IPS-18a (cell line): ENCODE measurements around the gene PAGR1.
"Not testable (repeated sequence)": the region's sequence is repeated elsewhere in the genome, so short reads cannot be mapped to it uniquely, and the experiment has no call there.

Experiments used
- H3K27ac ChIP-seq: one replicate; pipeline ENCODE4 v1.5.1; 2013; ENCODE audit warnings: low read length
- H3K27me3 ChIP-seq: one replicate; pipeline ENCODE4 v1.6.1; 2013; ENCODE audit warnings: mild to moderate bottlenecking, low read length; ENCODE audit not compliant: control insufficient read depth, insufficient read depth
- H3K36me3 ChIP-seq: one replicate; pipeline ENCODE4 v1.6.1; 2013; ENCODE audit warnings: low read depth, low read length; ENCODE audit not compliant: control insufficient read depth
- H3K4me1 ChIP-seq: one replicate; pipeline ENCODE4 v1.6.1; 2013; ENCODE audit warnings: low read depth, low read length; ENCODE audit not compliant: control insufficient read depth
- H3K4me3 ChIP-seq: one replicate; pipeline ENCODE4 v1.5.1; 2013; ENCODE audit warnings: low read length
- H3K9ac ChIP-seq: one replicate; pipeline ENCODE4 v1.6.1; 2013; ENCODE audit warnings: mild to moderate bottlenecking, low read length, moderate library complexity
- H3K9me3 ChIP-seq: one replicate; pipeline ENCODE4 v1.6.1; 2013; ENCODE audit warnings: low read depth, low read length; ENCODE audit not compliant: control insufficient read depth

The PAGR1 gene

DNA sequence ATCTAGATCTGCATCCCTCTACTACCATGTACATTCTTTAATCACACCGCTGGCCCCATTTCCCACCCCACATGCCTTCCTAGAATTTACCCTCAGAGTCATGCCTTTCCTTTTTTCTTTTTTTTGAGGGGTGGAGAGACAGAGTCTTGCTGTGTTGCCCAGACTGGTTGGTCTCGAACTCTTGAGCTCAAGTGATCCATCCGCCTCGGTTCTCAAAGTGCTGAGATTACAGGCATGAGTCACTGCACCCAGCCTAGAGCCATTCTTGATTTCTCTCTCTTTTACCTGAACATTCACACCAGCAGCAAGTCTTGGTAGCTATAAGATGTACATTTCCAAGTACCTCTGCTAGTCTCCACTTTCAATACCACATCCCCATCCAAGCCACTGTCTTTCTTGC lies 2.1 kb downstream of the PAGR1 start:
- Histone ChIP-seq H3K9me3 (no peaks in the 10 kb centered on the region), H3K36me3 (peaks cover 26% of the 10 kb centered on the region), H3K27ac (no peak overlapping the region), H3K27me3 (no peaks in the 10 kb centered on the region), H3K4me3 (no peak overlapping the region), H3K4me1 (peaks cover 12% of the 10 kb centered on the region), H3K9ac (no peak overlapping the region)

- Histone ChIP-seq H3K9ac (no peak overlapping the region), H3K9me3 (no peaks in the 10 kb centered on the region), H3K4me3 (no peak overlapping the region), H3K27ac (no peak overlapping the region), H3K36me3 (peaks cover 26% of the 10 kb centered on the region), H3K4me1 (no peaks in the 10 kb centered on the region), H3K27me3 (no peaks in the 10 kb centered on the region)
Observed at GRCh38 chr16:29819506-29819905, 3.6 kb downstream of the PAGR1 start.

DNA sequence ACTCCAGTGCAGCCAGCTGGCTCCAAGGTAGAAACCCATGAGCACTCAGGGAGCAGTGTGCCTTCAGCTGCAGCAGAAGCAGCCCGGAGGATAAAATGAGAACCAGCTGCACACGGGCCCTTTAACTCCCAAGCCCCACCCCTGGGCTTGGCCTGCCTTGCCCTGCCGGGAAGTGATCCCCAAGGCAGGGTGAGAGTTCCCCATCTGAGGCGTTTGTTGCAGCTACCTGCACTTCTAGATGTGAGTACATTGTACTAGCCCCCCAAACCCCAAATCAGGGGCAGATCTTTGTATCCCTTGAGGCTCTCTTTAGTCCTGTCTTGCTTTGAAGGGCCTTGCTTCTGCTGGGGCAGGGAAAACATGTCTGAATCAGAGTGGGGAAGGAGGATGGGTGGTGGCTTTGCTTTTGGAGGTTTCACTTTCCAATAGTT lies 4.3 kb downstream of the PAGR1 start, which contains the start of gene MVP:
Gene MVP (plus strand): TSS at position 192 of the 431 bp plus-strand sequence. CDS start 10,088 bp downstream, outside the sequence.
- Histone ChIP-seq H3K36me3 (peaks cover 26% of the 10 kb centered on the region), H3K27me3 (no peaks in the 10 kb centered on the region), H3K4me3 (no peak within 1 kb of the TSS), H3K27ac (no peak within 1 kb of the TSS), H3K9me3 (no peaks in the 10 kb centered on the region), H3K9ac (no peak within 1 kb of the TSS), H3K4me1 (peaks cover 4% of the 10 kb centered on the region)

DNA sequence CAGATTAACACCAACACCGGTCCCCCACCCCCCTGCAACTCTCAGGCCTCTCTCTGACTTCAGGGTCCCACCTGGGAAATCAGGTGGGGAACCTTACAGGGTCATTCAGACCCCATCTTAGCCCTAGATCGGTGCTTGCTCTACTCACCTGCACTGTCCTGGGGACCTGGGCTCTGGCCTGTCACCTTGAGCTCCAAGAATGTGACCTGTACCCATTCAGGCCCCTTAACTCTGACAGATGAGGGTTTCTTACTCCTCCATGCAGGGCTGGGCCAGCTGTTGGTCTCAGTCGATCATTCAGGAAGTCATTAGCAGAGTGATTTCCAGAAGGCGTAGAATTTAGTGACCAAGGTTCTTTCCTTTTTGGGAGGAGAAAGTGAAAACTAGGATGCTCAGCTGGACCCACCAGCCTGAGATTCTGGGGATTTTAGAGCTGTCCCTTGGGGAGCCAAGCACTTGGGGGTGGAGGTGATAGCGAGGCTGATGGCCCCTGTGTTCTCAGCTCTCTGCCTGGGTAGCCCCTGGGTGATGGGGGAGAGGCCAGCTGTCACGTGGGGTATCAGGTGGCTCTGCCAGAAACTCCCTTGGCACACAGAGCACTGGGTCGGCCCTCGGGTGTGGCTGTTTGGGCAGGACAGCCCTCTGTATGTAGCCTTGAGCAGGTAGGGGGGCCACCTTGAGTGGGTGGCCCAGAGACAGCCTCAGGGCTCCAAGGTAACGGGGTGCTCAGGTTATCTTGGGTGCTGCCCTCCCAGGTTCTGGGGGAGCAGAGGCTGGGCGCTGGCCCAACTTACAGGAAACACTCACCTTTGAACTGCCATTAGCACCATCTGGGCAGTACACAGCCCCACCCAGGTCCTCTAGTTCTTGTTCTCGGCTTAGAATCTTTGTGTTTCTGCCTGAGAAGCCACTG lies 5.0 kb downstream of the PAGR1 start:
- H3K4me1 ChIP-seq, result peaks cover 10% of the 10 kb centered on the region
- H3K27me3 ChIP-seq, result no peaks in the 10 kb centered on the region
- H3K4me3 ChIP-seq, result no peak overlapping the region
- no peaks in the 10 kb centered on the region for H3K9me3 ChIP-seq
- H3K27ac ChIP-seq, result no peak overlapping the region
- peaks cover 26% of the 10 kb centered on the region for H3K36me3 ChIP-seq
- no peak overlapping the region for H3K9ac ChIP-seq

- Histone ChIP-seq H3K4me1 (peaks cover 10% of the 10 kb centered on the region), H3K9ac (no peak overlapping the region), H3K4me3 (no peak overlapping the region), H3K27ac (no peak overlapping the region), H3K36me3 (peaks cover 26% of the 10 kb centered on the region), H3K27me3 (no peaks in the 10 kb centered on the region), H3K9me3 (no peaks in the 10 kb centered on the region)
Observed at GRCh38 chr16:29821643-29822115, 5.7 kb downstream of the PAGR1 start.

DNA sequence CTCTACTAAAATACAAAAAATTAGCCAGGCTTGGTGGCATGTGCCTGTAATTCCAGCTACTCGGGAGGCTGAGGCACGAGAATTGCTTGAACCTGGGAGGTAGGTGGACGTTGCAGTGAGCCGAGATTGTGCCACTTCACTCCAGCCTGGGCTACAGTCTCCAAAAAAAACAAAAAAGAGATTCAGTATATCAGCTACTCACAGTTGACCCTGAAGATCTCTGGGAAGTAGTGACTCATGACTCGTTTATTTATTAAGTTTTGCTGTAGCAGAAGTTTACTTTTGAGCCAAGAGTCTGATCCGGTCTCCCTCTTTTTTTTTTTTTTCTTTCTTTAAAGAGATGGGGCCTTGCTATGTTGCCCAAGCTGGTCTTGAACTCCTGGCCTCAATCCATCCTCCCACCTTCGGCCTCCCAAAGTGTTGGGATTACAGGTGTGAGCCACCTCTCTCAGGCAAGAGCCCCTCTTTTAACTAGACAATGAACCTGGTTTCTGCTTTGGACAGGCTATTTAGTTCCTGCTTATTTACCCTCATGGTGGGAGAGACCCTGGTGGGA lies 8.7 kb downstream of the PAGR1 start:
- Histone ChIP-seq H3K36me3 (peaks cover 8% of the 10 kb centered on the region), H3K4me1 (peaks cover 10% of the 10 kb centered on the region), H3K27me3 (no peaks in the 10 kb centered on the region), H3K4me3 (no peak overlapping the region), H3K27ac (no peak overlapping the region), H3K9ac (no peak overlapping the region), H3K9me3 (no peaks in the 10 kb centered on the region)

GRCh38 chr16:29825145-29826044 lies 9.4 kb downstream of the PAGR1 start:
- H3K36me3 ChIP-seq, result peaks cover under 1% of the 10 kb centered on the region
- H3K27ac ChIP-seq, result no peak overlapping the region
- H3K9me3 ChIP-seq, result no peaks in the 10 kb centered on the region
- no peaks in the 10 kb centered on the region for H3K27me3 ChIP-seq
- no peak overlapping the region for H3K9ac ChIP-seq
- H3K4me1 ChIP-seq, result peaks cover 10% of the 10 kb centered on the region
- no peak overlapping the region for H3K4me3 ChIP-seq

DNA sequence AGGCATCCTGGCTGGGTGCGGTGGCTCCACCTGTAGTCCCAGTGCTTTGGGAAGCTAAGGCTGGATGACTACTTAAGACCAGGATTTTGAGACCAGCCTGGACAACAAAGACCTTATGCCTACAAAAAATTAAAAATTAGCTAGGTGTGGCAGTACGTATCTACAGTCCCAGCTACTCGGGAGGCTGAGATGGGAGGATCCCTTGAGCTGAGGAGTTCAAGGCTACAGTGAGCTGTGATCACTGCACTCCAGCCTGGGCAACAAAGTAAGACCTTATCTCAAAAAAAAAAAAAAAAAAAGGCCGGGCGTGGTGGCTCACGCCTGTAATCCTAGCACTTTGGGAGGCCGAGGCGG lies 10.4 kb downstream of the PAGR1 start:
- H3K4me3 ChIP-seq, result no peak overlapping the region
- H3K4me1 ChIP-seq, result peaks cover 10% of the 10 kb centered on the region
- no peak overlapping the region for H3K27ac ChIP-seq

DNA sequence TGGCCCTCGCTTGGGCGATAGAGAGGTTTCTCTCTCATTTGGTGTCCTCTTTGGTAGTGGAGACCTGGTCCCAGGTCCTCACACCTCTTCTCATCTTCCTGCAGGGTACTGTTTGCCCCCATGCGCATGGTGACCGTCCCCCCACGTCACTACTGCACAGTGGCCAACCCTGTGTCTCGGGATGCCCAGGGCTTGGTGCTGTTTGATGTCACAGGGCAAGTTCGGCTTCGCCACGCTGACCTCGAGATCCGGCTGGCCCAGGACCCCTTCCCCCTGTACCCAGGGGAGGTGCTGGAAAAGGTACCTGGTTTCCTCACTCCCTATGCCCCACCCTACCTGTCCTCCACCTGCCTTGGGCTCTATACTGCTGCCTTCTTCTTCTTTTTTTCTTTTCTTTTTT lies 14.8 kb downstream of the PAGR1 start:
- Histone ChIP-seq H3K36me3 (no peaks in the 10 kb centered on the region), H3K9me3 (no peaks in the 10 kb centered on the region), H3K4me3 (no peak overlapping the region), H3K27me3 (no peaks in the 10 kb centered on the region), H3K27ac (no peak overlapping the region), H3K4me1 (peaks cover under 1% of the 10 kb centered on the region), H3K9ac (no peak overlapping the region)

More for the DNA sequence above, 10.4 kb downstream of the PAGR1 start:
- H3K9ac ChIP-seq, result no peak overlapping the region
- no peaks in the 10 kb centered on the region for H3K9me3 ChIP-seq
- no peaks in the 10 kb centered on the region for H3K36me3 ChIP-seq
- H3K27me3 ChIP-seq, result no peaks in the 10 kb centered on the region

DNA sequence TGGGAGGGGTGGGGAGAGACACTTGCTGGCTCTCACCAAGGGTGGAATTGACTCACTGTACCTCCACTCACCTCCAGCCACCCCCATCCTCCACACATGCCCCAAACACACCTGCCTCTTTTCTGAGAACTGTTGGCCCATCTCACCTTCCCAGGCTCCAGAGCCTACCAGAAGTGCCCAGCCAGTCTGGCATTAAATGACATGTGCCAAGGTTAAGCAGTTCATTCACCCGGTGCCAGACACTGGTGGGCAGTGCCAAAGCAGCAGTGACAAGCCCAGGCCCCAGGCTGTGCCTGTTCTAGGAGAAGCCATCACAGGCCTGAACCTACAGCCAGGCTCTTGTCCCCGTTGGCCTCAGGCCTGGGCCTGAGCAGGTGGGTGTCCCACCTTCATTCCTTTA lies 15.5 kb downstream of the PAGR1 start:
- H3K9me3 ChIP-seq, result no peaks in the 10 kb centered on the region
- H3K27ac ChIP-seq, result no peak overlapping the region
- no peaks in the 10 kb centered on the region for H3K4me1 ChIP-seq

DNA sequence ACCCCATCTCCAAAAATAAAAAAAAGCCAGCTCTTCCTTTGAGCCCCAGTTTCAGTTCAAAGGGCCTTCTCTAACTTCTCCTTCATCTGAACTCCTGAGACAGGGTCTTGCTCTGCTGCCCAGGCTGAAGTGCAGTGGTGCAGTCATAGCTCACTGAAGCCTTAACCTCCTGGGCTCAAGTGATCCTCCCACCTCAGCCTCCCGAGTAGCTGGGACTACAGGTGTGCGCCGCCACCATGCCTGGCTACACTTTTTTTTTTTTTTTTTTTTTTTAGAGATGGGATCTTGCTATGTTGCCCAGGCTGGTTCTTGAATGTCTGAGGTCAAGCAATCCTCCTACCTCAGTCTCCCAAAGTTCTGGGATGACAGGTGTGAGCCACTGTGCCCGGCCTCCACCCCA lies 17.3 kb downstream of the PAGR1 start:
- H3K9ac ChIP-seq, H3K27ac ChIP-seq, H3K4me3 ChIP-seq, H3K4me1 ChIP-seq, H3K36me3 ChIP-seq, H3K9me3 ChIP-seq, H3K27me3 ChIP-seq: not testable (repeated sequence)

More for the DNA sequence above, 15.5 kb downstream of the PAGR1 start:
- Histone ChIP-seq H3K9ac (no peak overlapping the region), H3K36me3 (no peaks in the 10 kb centered on the region), H3K27me3 (no peaks in the 10 kb centered on the region), H3K4me3 (no peak overlapping the region)
